ENCODE measurements around the gene MAN2A2.

The MAN2A2 gene

DNA sequence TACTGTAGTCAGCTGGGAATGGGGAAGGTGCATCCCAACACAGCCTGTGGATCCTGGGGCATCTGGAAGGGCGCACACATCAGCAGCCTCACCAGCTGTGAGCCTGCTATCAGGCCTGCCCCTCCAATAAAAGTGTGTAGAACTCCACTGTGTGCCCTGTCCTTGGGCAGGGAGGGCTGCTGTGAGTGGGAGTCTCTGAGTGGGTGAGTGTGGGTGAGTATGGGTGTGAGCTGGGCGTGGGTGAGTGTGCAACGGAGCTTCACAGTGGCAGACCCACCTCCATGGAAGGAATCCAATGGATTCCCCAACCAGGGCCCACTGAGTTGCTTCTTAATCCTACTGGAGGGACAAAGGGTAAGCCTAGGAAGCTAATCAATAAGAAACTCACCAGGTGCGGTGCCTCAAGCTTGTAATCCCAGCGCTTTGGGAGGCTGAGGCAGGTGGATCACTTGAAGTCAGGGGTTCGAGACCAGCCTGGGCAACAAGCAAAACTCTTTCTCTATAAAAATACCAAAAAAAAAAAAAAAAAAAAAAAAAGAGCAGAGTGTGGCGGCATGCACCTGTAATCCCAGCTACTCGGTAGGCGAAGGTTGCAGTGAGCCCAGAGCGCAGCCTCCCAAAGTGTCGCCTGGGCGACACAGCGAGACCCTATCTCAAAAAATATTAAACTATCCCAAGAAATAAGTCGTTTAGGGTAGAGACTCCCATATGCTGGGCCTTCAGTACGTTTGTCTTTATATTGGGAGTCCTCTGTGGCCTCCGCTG, 51.0 kb downstream of the MAN2A2 start:
- no peak for DNase-seq
- Mint-ChIP-seq H3K4me1 (peaks cover 12 to 30% of the 10 kb centered on the region in 2 donors), H3K36me3 (peaks cover 31 to 43% of the 10 kb centered on the region in 2 donors), H3K4me3 (peak overlapping the region; percentile 87 to 96), H3K9me3 (no peaks in the 10 kb centered on the region), H3K27ac (peak overlapping the region; percentile 98), H3K27me3 (no peaks in the 10 kb centered on the region)
- ATAC-seq (replicated peaks), result no peak

DNA sequence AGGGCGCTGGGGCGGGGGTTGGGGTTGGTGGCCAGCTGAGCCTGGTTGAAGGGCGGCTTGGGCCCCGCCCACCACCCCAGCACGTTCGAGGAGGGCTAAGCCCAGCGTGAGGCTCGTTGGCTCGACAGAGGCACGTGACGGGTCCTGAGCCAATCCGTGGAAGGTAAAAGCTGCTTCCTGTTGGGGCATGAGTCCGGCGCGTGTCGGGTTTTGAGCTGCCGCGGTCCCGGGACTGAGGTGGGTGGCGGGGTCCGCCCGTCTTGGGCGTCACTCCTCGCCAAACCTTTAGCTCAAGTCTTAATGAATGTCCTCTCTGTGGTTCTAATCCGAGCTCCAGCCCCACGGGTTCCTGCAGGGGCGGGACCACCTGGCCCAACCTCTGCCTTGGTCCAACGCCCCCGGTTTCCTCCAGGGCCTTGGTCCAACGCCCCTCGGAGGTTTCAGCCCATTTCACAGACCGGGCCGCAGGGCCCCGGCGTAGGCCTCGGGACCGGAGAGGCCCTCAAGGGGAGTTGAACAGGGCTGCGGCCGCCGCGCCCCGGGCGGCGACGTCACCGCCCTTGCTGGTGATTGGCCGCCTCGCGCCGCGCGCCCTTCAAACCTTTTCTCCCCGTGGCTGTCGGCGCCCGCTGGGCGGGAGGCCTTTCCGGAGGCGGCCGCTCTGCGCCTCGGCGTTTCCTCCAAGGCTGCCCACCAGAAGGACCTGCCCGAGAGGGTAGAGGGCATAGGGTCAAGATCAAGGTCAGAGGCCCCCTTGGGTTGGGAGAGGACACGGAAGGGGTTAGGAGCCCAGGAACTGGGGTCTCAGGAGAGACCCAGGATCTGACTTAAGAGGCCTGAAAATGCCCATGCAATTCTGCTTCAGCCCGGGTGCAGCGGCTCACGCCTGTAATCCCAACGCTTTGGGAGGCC, 51.9 kb downstream of the MAN2A2 start, which contains the start of gene RCCD1:
RCCD1 (plus strand) TSS at position 173 of the 912 bp plus-strand sequence. CDS start 1,851 bp downstream, outside the sequence.
- Mint-ChIP-seq H3K9me3 (no peaks in the 10 kb centered on the region), H3K27ac (peak within 1 kb of the TSS; percentile 98), H3K36me3 (peaks cover 30 to 43% of the 10 kb centered on the region in 2 donors), H3K27me3 (no peaks in the 10 kb centered on the region), H3K4me1 (peaks cover 12 to 27% of the 10 kb centered on the region in 2 donors), H3K4me3 (peak within 1 kb of the TSS; percentile 87 to 96)
- DNase-seq, result peak; percentile 91
- peak; percentile 94 to 96 for ATAC-seq (replicated peaks)

DNA sequence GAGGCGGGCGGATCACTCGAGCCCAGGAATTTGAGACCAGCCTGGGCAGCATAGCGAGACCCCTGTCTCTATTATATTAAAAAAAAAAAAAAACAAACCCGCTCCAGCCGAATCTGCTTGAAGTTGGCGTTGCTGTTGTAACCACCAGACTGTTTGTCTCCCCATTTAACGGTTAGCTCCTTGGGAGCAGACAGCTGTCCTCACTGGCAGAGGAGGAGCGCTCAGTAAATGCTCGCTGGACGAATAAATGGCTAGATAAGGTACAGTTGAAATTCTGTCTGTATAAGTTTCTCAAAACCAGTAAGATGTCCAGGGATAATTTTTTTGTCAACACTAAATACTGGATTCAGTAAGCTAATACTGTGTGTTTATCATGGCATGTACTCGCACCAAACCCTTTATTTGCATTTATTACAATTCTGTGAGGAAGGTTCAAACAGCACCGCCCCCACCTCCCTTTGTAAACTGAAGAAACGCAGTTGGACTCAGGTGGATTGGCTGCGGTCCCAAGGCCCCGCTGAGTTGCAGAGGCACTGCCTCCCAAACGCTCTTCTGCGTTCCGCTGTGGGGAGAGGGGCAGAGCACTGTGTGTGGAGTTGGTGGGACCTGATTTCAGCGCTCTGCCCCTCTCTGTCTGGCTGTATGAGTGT, 52.6 kb downstream of the MAN2A2 start:
- DNase-seq (no peak), ATAC-seq (replicated peaks) (no peak)
- Mint-ChIP-seq H3K27me3 (no peaks in the 10 kb centered on the region), H3K27ac (no peak overlapping the region), H3K4me1 (peaks cover 12 to 27% of the 10 kb centered on the region in 2 donors), H3K9me3 (no peaks in the 10 kb centered on the region), H3K4me3 (peak overlapping the region; percentile 87 to 96), H3K36me3 (peaks cover 32 to 47% of the 10 kb centered on the region in 2 donors)

DNA sequence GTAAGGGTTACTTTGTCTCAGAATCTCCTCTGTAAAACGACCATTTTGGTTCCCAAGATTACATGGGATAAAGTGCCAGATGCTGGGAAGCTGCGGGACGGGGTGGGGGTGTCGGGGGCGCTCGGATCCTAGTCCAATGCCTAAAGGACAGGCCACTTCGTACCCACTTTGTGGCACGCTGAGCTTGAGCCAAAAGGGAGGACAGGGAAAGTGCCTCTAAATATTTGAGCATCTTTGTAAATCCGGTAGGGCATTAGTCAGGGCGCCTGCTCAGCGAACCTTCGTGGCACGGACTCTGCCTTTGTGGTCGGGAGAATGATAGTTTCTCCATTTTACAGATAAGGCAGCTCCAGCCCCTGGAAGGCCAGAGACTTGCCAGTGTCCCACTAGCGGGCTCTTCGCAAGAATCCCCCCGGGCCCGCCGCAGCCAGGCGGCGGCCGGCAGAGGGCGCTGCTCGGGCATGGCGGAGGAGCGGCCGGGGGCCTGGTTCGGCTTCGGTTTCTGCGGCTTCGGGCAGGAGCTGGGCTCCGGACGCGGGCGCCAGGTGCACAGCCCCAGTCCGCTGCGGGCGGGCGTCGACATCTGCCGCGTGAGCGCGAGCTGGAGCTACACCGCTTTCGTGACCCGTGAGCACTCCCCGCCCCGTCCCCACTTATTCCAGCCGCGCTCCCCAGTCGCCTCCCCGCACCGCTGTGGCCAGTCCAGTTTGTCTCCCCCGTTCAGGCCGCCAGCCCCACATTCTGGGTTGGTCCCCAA, 53.4 kb downstream of the MAN2A2 start:
- Mint-ChIP-seq H3K4me1 (peaks cover 12 to 27% of the 10 kb centered on the region in 2 donors), H3K36me3 (peaks cover 37 to 51% of the 10 kb centered on the region in 2 donors), H3K4me3 (peak overlapping the region; percentile 76 to 96), H3K27ac (peak overlapping the region; percentile 51), H3K27me3 (no peaks in the 10 kb centered on the region), H3K9me3 (no peaks in the 10 kb centered on the region)
- ATAC-seq (replicated peaks), result peak; percentile 14 to 28
- DNase-seq, result no peak

DNA sequence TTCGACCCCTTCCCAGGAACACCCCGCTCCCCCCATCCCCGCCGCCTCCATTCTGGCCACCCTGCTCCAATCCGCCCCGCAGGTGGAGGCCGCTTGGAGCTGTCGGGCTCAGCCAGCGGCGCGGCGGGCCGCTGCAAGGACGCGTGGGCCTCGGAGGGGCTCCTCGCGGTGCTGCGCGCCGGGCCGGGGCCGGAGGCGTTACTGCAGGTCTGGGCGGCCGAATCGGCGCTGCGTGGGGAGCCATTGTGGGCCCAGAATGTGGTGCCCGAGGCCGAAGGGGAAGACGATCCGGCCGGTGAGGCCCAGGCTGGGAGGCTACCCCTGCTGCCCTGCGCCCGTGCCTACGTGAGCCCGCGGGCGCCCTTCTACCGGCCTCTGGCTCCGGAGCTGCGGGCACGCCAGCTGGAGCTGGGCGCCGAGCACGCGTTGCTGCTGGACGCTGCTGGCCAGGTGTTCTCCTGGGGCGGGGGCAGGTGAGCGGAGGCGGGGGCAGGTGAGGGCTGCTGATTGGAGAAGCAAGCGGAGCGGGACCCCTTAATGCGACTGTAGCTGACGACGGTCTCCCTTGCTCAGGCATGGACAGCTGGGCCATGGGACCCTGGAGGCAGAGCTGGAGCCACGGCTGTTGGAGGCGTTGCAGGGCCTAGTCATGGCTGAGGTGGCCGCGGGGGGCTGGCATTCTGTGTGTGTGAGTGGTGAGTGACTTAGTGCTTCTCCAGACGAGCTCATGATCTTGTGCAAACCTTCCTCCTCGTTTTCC, 54.1 kb downstream of the MAN2A2 start:
- H3K36me3 Mint-ChIP-seq, result peaks cover 38 to 52% of the 10 kb centered on the region in 2 donors
- H3K9me3 Mint-ChIP-seq, result no peaks in the 10 kb centered on the region
- H3K4me1 Mint-ChIP-seq, result peaks cover 12 to 27% of the 10 kb centered on the region in 2 donors
- peak overlapping the region; percentile 37 for H3K27ac Mint-ChIP-seq
- DNase-seq, result no peak
- peak overlapping the region; percentile 53 to 96 for H3K4me3 Mint-ChIP-seq
- no peaks in the 10 kb centered on the region for H3K27me3 Mint-ChIP-seq
- no peak for ATAC-seq (replicated peaks)

DNA sequence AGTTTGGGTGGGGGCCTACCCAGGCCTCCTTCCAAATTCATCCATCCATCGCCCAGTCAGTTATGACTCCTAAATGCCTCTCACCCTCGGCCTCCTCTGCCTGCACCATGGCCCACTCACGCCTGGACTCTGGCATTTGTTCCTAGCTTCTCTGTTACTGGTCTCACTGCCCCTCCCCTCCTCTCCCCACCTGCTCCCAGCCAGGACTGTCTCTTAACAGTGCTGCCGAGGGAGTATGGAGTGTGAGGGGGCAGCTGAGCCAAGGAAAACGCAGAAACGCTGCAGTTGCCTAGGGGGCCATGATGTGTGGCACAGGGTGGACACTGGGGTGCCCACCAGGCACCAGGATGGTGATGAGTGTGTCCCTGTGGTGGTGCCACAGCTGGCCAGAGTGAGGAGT, 54.7 kb downstream of the MAN2A2 start:
- H3K36me3 Mint-ChIP-seq, result peaks cover 33 to 50% of the 10 kb centered on the region in 2 donors
- DNase-seq, result no peak
- peak overlapping the region; percentile 37 for H3K27ac Mint-ChIP-seq
- peaks cover 12 to 27% of the 10 kb centered on the region in 2 donors for H3K4me1 Mint-ChIP-seq
- H3K27me3 Mint-ChIP-seq, result no peaks in the 10 kb centered on the region
- peak overlapping the region; percentile 48 to 53 for H3K4me3 Mint-ChIP-seq
- H3K9me3 Mint-ChIP-seq, result no peaks in the 10 kb centered on the region
- no peak for ATAC-seq (replicated peaks)

DNA sequence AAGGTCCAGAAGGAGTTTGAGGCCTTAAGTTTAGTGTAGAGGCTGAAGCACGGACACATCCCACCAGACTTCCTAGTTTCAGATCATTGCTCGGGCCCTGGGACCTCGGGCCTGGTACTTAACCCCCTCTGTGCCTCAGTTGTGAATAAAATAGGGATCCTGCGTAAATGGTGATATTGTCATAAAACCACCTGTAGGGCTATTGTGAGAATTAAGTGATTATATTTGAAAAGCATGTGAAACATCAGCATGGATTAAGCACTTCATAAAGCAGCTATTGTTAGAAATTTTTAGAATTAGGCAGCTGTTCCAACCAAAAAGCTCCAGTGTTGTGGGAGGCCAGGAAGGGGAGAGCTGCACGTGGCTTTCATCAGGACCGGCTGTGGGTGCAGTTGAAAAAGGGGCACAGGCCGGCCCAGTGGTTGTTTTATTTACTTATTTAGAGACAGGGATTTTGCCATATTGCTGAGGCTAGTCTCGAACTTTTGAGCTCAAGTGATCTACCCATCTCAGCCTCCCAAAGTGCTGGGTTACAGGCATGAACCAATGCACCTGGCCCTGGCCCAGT, 56.0 kb downstream of the MAN2A2 start:
- no peaks in the 10 kb centered on the region for H3K27me3 Mint-ChIP-seq
- H3K4me3 Mint-ChIP-seq, result no peak overlapping the region
- no peak for ATAC-seq (replicated peaks)
- peaks cover 29 to 48% of the 10 kb centered on the region in 2 donors for H3K36me3 Mint-ChIP-seq
- no peak for DNase-seq
- no peak overlapping the region for H3K27ac Mint-ChIP-seq
- no peaks in the 10 kb centered on the region for H3K9me3 Mint-ChIP-seq
- peaks cover 9 to 23% of the 10 kb centered on the region in 2 donors for H3K4me1 Mint-ChIP-seq

DNA sequence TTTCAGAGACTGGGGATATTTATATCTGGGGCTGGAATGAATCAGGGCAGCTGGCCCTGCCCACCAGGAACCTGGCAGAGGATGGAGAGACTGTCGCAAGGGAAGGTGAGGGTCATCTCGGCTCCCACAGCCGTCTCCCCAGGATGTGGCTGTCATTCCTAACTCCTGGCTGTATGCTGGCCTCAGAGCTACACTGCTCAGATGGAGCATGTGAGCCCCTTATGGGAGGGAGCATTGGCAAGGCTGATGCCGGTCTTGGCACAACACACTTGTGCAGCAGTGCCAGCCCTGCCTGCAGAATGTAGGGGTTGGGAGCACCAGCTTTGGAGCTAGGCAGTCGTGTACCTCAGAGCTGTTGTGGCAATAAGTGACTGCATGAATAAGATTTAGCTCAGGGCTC, 56.8 kb downstream of the MAN2A2 start:
- Mint-ChIP-seq H3K4me1 (peaks cover 7 to 16% of the 10 kb centered on the region in 2 donors), H3K4me3 (no peak overlapping the region), H3K27me3 (no peaks in the 10 kb centered on the region), H3K9me3 (no peaks in the 10 kb centered on the region), H3K36me3 (peaks cover 29 to 44% of the 10 kb centered on the region in 2 donors), H3K27ac (no peak overlapping the region)
- ATAC-seq (replicated peaks), result no peak
- no peak for DNase-seq

DNA sequence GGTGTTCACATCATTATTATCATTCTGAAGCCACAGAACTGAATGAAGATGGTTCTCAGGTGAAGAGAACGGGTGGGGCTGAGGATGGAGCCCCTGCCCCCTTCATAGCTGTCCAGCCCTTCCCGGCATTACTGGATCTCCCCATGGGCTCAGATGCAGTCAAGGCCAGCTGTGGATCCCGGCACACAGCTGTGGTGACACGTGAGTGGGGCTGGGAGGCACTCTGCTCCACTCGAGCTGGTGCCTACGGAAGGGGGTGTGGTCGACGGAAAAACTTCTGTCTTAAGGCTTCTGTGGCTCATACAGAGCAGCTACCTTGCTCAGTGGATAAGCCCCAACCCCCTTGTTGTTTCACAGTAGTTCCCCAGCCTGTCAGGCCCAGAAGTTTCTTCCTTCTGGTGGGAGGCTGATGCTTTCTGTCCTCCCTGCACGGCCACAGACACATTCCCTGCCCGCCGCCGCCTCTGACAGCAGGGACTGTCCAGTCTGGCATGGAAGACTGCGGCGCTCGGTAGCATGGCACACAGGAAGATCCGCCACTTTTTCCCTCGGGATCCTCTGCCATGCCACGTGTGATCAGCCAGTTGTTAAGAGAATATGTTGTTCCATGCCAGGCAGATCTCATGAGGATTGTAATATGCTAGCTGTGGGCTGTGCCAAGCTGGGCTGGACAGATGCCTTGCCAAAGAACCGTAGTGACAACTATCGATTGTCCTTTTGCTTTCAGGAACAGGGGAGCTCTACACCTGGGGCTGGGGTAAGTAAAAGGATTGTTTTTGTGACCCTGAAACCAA, 57.4 kb downstream of the MAN2A2 start:
- Mint-ChIP-seq H3K4me1 (peaks cover 7 to 10% of the 10 kb centered on the region in 2 donors), H3K27ac (no peak overlapping the region), H3K4me3 (no peak overlapping the region), H3K36me3 (peaks cover 29 to 49% of the 10 kb centered on the region in 2 donors), H3K9me3 (no peaks in the 10 kb centered on the region), H3K27me3 (no peaks in the 10 kb centered on the region)
- DNase-seq (no peak), ATAC-seq (replicated peaks) (no peak)

DNA sequence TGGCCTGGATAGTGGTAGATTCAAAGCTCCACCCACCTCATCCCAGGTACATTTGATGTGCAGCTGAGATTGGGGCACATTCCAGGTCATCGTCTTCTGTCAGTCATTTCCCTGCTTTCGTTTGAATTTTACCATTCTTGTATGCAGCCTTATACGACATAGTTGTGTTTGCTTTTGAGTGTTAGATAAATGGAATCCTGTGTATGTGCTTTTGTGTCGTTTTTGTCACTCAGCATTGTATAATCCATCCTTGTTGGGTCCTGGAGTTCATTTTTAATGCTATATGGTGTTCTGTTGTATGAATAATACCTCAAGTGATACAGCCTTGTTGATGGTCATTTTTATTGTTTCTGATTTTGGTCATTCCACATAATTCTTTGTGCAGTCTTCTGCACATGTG, 58.9 kb downstream of the MAN2A2 start:
- no peak for DNase-seq
- no peak for ATAC-seq (replicated peaks)
- no peak overlapping the region for H3K27ac Mint-ChIP-seq
- H3K4me1 Mint-ChIP-seq, result peaks cover 3 to 5% of the 10 kb centered on the region in 2 donors
- H3K9me3 Mint-ChIP-seq, result no peaks in the 10 kb centered on the region
- peaks cover 29 to 54% of the 10 kb centered on the region in 2 donors for H3K36me3 Mint-ChIP-seq
- H3K27me3 Mint-ChIP-seq, result no peaks in the 10 kb centered on the region
- no peak overlapping the region for H3K4me3 Mint-ChIP-seq

DNA sequence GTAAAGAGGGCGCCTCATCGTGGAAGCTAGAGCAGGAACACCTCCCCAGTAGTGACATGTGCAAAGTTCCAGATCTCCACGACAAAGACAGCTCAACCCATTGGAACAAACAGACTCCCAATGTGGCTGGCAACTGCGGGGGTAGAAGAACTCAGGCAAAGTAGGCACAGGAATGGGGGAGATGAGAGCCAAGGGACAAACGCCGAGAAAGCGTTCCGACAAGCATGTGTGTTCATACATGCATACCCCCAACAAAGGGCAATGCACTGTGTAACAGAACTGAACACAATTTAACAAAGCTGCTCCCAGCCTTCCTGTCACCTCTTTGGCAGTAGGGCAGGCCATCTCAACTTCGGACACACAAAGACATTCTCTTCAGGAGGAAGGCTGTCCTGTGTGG, 63.2 kb downstream of the MAN2A2 start:
- no peak for DNase-seq
- H3K4me1 Mint-ChIP-seq, result no peaks in the 10 kb centered on the region
- H3K27me3 Mint-ChIP-seq, result no peaks in the 10 kb centered on the region
- H3K36me3 Mint-ChIP-seq, result peaks cover 16 to 40% of the 10 kb centered on the region in 2 donors
- no peak overlapping the region for H3K27ac Mint-ChIP-seq
- no peak for ATAC-seq (replicated peaks)
- no peaks in the 10 kb centered on the region for H3K9me3 Mint-ChIP-seq
- no peak overlapping the region for H3K4me3 Mint-ChIP-seq

DNA sequence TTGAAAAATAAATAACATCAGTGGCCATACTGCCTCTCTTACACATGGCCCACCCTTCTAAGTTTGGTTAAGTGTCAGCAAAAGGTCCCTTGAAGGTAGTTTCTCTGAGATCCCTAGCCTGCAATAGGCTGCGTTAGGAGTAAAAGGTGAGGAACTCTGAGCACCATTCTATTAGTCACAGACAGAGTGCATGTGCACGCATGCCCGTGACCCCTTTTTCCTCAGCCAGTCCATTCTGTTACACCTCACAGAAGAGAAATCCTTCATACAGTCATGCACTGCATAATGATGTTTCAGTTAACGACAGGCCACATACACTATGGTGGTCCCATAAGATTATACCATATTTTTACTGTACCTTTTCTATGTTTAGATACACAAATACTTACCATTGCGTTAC, 64.1 kb downstream of the MAN2A2 start:
- peaks cover 9 to 31% of the 10 kb centered on the region in 2 donors for H3K36me3 Mint-ChIP-seq
- H3K4me3 Mint-ChIP-seq, result no peak overlapping the region
- no peaks in the 10 kb centered on the region for H3K9me3 Mint-ChIP-seq
- ATAC-seq (replicated peaks) (no peak), DNase-seq (no peak)
- no peak overlapping the region for H3K27ac Mint-ChIP-seq
- no peaks in the 10 kb centered on the region for H3K4me1 Mint-ChIP-seq
- no peaks in the 10 kb centered on the region for H3K27me3 Mint-ChIP-seq
